Ascending aorta (tissue), 2 donors: ENCODE data around the gene TEX38. TPM values are rescaled to one million over a fixed set of nuclear protein-coding genes. Genes with fewer than 3 reads are reported as not detected.
A peak's percentile ranks its signal among the peaks of the same experiment; 100 is the strongest.

ENCODE experiments used
- DNase-seq, 2 donors: peaks; one replicate each; pipeline ENCODE4 v3.0.0-alpha.2; 2019; ENCODE audit warnings: low spot score in 2 of 2
- H3K27ac ChIP-seq, 2 donors: fragments of 200-600 bp; sonication (generic); one replicate each; pipeline ENCODE4 v1.5.1; 2016 to 2017; ENCODE audit warnings: mild to moderate bottlenecking in 1 of 2
- H3K27me3 ChIP-seq: fragments of 200-600 bp; sonication (generic); one replicate; pipeline ENCODE4 v1.5.1; 2017
- H3K36me3 ChIP-seq, 2 donors: fragments of 200-600 bp; sonication (generic); one replicate each; pipeline ENCODE4 v1.5.1; 2016
- H3K4me1 ChIP-seq, 2 donors: fragments of 200-600 bp; sonication (generic); one replicate each; pipeline ENCODE4 v1.5.1; 2016 to 2017; ENCODE audit warnings: mild to moderate bottlenecking in 1 of 2
- H3K4me3 ChIP-seq, 2 donors: fragments of 200-600 bp; sonication (generic); one replicate each; pipeline ENCODE4 v1.5.1; 2016 to 2017; ENCODE audit warnings: mild to moderate bottlenecking in 1 of 2
- H3K9me3 ChIP-seq, 2 donors: fragments of 200-600 bp; sonication (generic); one replicate each; pipeline ENCODE4 v1.5.1; 2016
- intact Hi-C: fragments of 100-400 bp; cut with DNase I; formaldehyde crosslinking; loops from one replicate; pipeline ENCODE4 v1.15.1; 2023
- total RNA-seq: library from RNA; depleted of rRNA; stranded (reverse); fragments of >200 nt; gene quantifications from one replicate; pipeline ENCODE4 v1.1.0, GENCODE V29; 2016
- TF ChIP-seq, protein P1 (sequence below), 3 experiments: fragments of 200-600 bp in 2 of 3; fragments of 450-650 bp in 1 of 3; sonication (generic) in 2 of 3; IDR thresholded peaks; one replicate each; pipeline ENCODE4 v1.5.1; 2016 to 2019; ENCODE audit warnings: antibody characterized with exemption in 3 of 3, mild to moderate bottlenecking in 1 of 3, moderate library complexity in 1 of 3

Gene TEX38
- total RNA-seq, 1 donor from 2014 or later = not detected

- no peaks in the 10 kb centered on the region for H3K9me3 ChIP-seq
- peaks cover 11 to 19% of the 10 kb centered on the region in 2 donors for H3K4me1 ChIP-seq
- H3K36me3 ChIP-seq = peaks cover 11 to 17% of the 10 kb centered on the region in 2 donors
- no peaks in the 10 kb centered on the region for H3K27me3 ChIP-seq
- peak; percentile 31 to 90 for DNase-seq
- peak within 1 kb of the TSS; percentile 96 to 97 for H3K4me3 ChIP-seq
- peak within 1 kb of the TSS; percentile 80 to 89 for H3K27ac ChIP-seq
- TF ChIP-seq, protein P1, sequence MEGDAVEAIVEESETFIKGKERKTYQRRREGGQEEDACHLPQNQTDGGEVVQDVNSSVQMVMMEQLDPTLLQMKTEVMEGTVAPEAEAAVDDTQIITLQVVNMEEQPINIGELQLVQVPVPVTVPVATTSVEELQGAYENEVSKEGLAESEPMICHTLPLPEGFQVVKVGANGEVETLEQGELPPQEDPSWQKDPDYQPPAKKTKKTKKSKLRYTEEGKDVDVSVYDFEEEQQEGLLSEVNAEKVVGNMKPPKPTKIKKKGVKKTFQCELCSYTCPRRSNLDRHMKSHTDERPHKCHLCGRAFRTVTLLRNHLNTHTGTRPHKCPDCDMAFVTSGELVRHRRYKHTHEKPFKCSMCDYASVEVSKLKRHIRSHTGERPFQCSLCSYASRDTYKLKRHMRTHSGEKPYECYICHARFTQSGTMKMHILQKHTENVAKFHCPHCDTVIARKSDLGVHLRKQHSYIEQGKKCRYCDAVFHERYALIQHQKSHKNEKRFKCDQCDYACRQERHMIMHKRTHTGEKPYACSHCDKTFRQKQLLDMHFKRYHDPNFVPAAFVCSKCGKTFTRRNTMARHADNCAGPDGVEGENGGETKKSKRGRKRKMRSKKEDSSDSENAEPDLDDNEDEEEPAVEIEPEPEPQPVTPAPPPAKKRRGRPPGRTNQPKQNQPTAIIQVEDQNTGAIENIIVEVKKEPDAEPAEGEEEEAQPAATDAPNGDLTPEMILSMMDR (IDR thresholded peaks at IDR 0.05) = no peak
- intact Hi-C loops = loop anchor here (1.0 to 5.0 kb wide), 5 partner anchors 31 to 366 kb away; partner anchors contain the start of genes EFCAB14, LRRC41, MKNK1 and MOB3C
Observed at GRCh38 chr1:46667782-46668760, 3.6 kb upstream of the TEX38 start, which contains the start of gene ATPAF1. Gene ATPAF1, minus strand, starts transcription at chr1:46668364. Its CDS starts 42 bp downstream, at chr1:46668322.

DNA sequence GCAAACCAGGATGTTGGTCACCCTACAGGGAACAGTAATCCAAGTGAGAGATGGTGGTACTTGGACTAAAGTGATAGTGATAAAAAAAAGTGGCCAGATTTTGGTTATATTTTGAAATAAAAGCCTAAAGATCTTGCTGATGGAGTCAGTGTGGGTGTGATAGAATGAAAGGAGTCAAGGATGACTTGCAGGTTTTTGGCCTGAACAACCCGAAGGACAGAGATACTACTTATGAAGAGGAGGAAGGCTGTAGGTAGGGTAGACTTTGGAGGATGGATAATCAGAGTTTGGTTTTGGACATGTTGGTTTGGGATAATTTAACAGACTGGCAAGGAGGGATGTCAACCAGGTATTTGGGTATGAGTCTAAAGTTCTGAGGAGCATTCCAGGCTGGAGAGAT, 1.5 kb upstream of the TEX38 start:
- TF ChIP-seq, protein P1 (IDR thresholded peaks at IDR 0.05) = no peak
- peak overlapping the region in 1 of 2 donors; percentile 29 for H3K27ac ChIP-seq
- no peak overlapping the region for H3K4me3 ChIP-seq
- H3K36me3 ChIP-seq = peaks cover 6 to 10% of the 10 kb centered on the region in 2 donors
- H3K27me3 ChIP-seq = no peaks in the 10 kb centered on the region
- H3K9me3 ChIP-seq = no peaks in the 10 kb centered on the region
- intact Hi-C loops = no loop called here
- DNase-seq = no peak
- H3K4me1 ChIP-seq = peaks cover 11 to 17% of the 10 kb centered on the region in 2 donors

GRCh38 chr1:46672696-46673095, 1.0 kb downstream of the TEX38 start:
- DNase-seq = no peak
- H3K27ac ChIP-seq = no peak overlapping the region
- no peak overlapping the region for H3K4me3 ChIP-seq
- TF ChIP-seq, protein P1 (IDR thresholded peaks at IDR 0.05) = no peak
- no peaks in the 10 kb centered on the region for H3K4me1 ChIP-seq
- intact Hi-C loops = no loop called here
- peaks cover 12 to 27% of the 10 kb centered on the region in 2 donors for H3K36me3 ChIP-seq
- no peaks in the 10 kb centered on the region for H3K27me3 ChIP-seq
- H3K9me3 ChIP-seq = no peaks in the 10 kb centered on the region

- Histone ChIP-seq H3K36me3 (peaks cover 20 to 38% of the 10 kb centered on the region in 2 donors), H3K27ac (no peak overlapping the region)
- intact Hi-C loops = no loop called here
Observed at GRCh38 chr1:46673749-46674182, 2.1 kb downstream of the TEX38 start.

DNA sequence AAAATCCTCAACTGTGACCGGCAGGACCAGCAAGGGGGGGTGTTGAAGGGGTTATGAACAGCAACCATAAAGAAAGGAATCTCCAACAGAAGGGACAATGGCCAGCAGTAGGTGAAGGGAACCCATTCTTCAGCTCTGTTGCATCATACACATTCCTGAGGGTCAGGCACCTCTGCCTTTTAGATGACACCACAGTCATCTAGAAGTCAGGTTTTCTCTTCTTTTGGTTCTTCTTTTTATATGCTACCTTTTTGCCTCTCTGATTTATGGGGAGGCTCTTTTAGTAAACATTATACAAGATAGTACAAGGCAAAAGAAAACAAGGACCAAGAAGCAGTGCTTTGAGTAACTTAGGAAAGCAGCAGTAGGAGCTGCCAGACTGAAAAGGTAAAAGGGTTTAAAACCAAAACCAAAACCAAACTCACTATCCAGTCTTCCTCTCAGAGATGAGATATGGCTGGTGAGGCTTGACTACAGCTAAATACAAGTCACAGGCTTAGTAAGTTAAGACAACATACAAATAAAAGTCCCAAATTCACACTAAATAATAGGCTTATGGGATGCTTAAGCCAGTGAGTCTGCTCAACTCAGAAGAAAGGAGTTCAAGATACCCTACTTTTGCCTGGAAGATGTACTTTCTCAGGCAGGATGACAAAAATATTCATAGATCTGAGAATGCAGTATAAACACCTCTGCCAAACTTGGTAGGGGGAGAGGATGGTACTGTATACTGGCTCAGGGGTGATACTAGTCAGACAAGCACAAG, 4.1 kb downstream of the TEX38 start:
- Histone ChIP-seq H3K27ac (no peak overlapping the region), H3K36me3 (peaks cover 39 to 57% of the 10 kb centered on the region in 2 donors), H3K27me3 (no peaks in the 10 kb centered on the region), H3K4me3 (no peak overlapping the region), H3K4me1 (no peaks in the 10 kb centered on the region), H3K9me3 (no peaks in the 10 kb centered on the region)
- intact Hi-C loops = no loop called here
- TF ChIP-seq, protein P1 (IDR thresholded peaks at IDR 0.05) = no peak
- DNase-seq = no peak

More at GRCh38 chr1:46673749-46674182, 2.1 kb downstream of the TEX38 start:
- no peak overlapping the region for H3K4me3 ChIP-seq
- H3K9me3 ChIP-seq = no peaks in the 10 kb centered on the region
- TF ChIP-seq, protein P1 (IDR thresholded peaks at IDR 0.05) = no peak
- no peak for DNase-seq
- H3K4me1 ChIP-seq = no peaks in the 10 kb centered on the region
- no peaks in the 10 kb centered on the region for H3K27me3 ChIP-seq
